Measurements from ENCODE around the gene CMTM7.
A peak's percentile ranks its signal among the peaks of the same experiment; 100 is the strongest.

The CMTM7 gene

GRCh38 chr3:32401126-32401525, 9.5 kb downstream of the CMTM7 start:
- TF ChIP-seq CTCF (IDR thresholded peaks at IDR 0.05; ENCODE audit: low read depth, low read length) (no peak), MAX (IDR thresholded peaks at IDR 0.05; ENCODE audit: low read depth, low read length) (no peak), POLR2A (IDR thresholded peaks at IDR 0.05; ENCODE audit: extremely low read depth, insufficient read length) (no peak), MYC (IDR thresholded peaks at IDR 0.05; ENCODE audit: low read depth, low read length) (no peak)

GRCh38 chr3:32401556-32402081, 10.0 kb downstream of the CMTM7 start:
- DNase-seq (ENCODE audit: low read depth) = peak; percentile 87
- peak overlapping the region; percentile 64 for H3K4me3 ChIP-seq (ENCODE audit: low read depth, low read length)
- TF ChIP-seq MAX (IDR thresholded peaks at IDR 0.05; ENCODE audit: low read depth, low read length) (peak; percentile 84), CTCF (IDR thresholded peaks at IDR 0.05; ENCODE audit: low read depth, low read length) (no peak), MYC (IDR thresholded peaks at IDR 0.05; ENCODE audit: low read depth, low read length) (peak; percentile 74)

More at GRCh38 chr3:32401126-32401525, 9.5 kb downstream of the CMTM7 start:
- DNase-seq (ENCODE audit: low read depth) = no peak
- peak overlapping the region; percentile 64 for H3K4me3 ChIP-seq (ENCODE audit: low read depth, low read length)

GRCh38 chr3:32403663-32404062, 12.0 kb downstream of the CMTM7 start:
- no peak overlapping the region for H3K4me3 ChIP-seq (ENCODE audit: low read depth, low read length)
- TF ChIP-seq CTCF (IDR thresholded peaks at IDR 0.05; ENCODE audit: low read depth, low read length) (no peak), MAX (IDR thresholded peaks at IDR 0.05; ENCODE audit: low read depth, low read length) (no peak), POLR2A (IDR thresholded peaks at IDR 0.05; ENCODE audit: extremely low read depth, insufficient read length) (no peak), MYC (IDR thresholded peaks at IDR 0.05; ENCODE audit: low read depth, low read length) (no peak)
- DNase-seq (ENCODE audit: low read depth) = no peak

GRCh38 chr3:32404714-32405113, 13.1 kb downstream of the CMTM7 start:
- H3K4me3 ChIP-seq (ENCODE audit: low read depth, low read length) = no peak overlapping the region
- no peak for DNase-seq (ENCODE audit: low read depth)
- TF ChIP-seq POLR2A (IDR thresholded peaks at IDR 0.05; ENCODE audit: extremely low read depth, insufficient read length) (no peak), MAX (IDR thresholded peaks at IDR 0.05; ENCODE audit: low read depth, low read length) (no peak), MYC (IDR thresholded peaks at IDR 0.05; ENCODE audit: low read depth, low read length) (no peak), CTCF (IDR thresholded peaks at IDR 0.05; ENCODE audit: low read depth, low read length) (no peak)

GRCh38 chr3:32405155-32405554, 13.5 kb downstream of the CMTM7 start:
- DNase-seq (ENCODE audit: low read depth) = no peak

More at GRCh38 chr3:32405155-32405554, 13.5 kb downstream of the CMTM7 start:
- TF ChIP-seq CTCF (IDR thresholded peaks at IDR 0.05; ENCODE audit: low read depth, low read length) (no peak), MAX (IDR thresholded peaks at IDR 0.05; ENCODE audit: low read depth, low read length) (no peak), POLR2A (IDR thresholded peaks at IDR 0.05; ENCODE audit: extremely low read depth, insufficient read length) (no peak), MYC (IDR thresholded peaks at IDR 0.05; ENCODE audit: low read depth, low read length) (no peak)
- no peak overlapping the region for H3K4me3 ChIP-seq (ENCODE audit: low read depth, low read length)
